ENCODE data around the gene DNAJB12.

Gene DNAJB12

GRCh38 chr10:72295330-72295910, 59.3 kb downstream of the DNAJB12 start:
- DNase-seq (ENCODE audit: low read depth, low spot score) = no peak

- DNase-seq (ENCODE audit: low read depth, low spot score) = no peak
Observed at GRCh38 chr10:72292223-72292691, 62.5 kb downstream of the DNAJB12 start.

- no peak for DNase-seq (ENCODE audit: low read depth, low spot score)
Observed at GRCh38 chr10:72291019-72291532, 63.6 kb downstream of the DNAJB12 start.

GRCh38 chr10:72285972-72286521, 68.7 kb downstream of the DNAJB12 start:
- no peak for DNase-seq (ENCODE audit: low read depth, low spot score)

GRCh38 chr10:72283131-72283530, 71.6 kb downstream of the DNAJB12 start:
- no peak for DNase-seq (ENCODE audit: low read depth, low spot score)
